Stimulated activated CD4-positive, alpha-beta T cell treated with anti-CD3 and anti-CD28 coated beads, Interleukin-4, amount 100 ng/mL, for 4 hours (primary cell): ENCODE results near the gene TRABD2B.

Experiments
- DNase-seq, 2 experiments: peaks; one replicate each; pipeline ENCODE4 v3.0.0-alpha.2; 2020

Gene TRABD2B

DNA sequence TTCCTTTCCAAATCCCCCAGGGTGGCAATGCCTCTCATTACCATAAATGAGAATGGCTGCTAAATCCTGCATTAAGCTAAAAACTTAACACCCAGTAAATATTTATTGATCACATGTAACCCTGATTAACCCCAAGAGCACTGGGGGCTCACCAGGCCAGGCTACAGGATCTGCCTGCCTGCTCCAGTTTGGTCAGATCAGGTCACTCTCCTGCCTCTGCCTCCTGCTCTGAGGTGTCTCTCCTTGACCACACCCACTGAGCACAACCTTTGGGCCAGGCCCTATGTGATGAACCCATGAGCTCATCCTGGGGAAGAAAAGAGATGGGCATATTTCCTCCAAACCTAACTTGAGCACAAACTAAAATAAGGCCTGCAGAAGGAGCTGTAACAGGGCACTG lies 93.5 kb downstream of the TRABD2B start:
- DNase-seq, result no peak

DNA sequence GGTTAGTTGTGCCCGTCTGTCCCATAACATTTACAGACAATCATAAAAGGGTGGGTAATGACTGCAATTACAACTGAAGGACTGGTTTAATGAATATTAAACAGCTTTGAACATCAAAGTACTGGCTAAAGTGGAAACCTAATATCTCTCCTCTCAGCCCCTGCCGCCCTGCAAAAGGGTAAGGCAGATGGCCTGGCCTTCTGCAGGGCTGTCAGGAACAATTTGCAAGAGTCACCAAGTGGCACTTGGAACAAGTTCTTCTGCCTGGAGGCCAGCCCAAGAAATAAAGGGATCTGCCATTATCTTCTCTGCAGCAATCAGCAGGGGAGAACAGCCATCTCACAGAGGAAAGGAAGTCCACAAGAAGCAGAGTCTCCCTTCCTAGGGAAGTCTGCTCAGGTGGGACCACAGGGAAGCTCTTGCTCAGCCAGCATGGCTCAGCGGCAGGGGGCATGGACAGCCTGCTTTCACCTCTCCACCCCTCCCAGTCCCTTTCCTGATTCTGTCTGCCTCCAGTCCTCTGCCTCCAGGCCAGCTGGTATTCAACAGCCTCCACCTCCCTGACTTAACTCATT lies 96.1 kb downstream of the TRABD2B start:
- DNase-seq, result no peak

DNA sequence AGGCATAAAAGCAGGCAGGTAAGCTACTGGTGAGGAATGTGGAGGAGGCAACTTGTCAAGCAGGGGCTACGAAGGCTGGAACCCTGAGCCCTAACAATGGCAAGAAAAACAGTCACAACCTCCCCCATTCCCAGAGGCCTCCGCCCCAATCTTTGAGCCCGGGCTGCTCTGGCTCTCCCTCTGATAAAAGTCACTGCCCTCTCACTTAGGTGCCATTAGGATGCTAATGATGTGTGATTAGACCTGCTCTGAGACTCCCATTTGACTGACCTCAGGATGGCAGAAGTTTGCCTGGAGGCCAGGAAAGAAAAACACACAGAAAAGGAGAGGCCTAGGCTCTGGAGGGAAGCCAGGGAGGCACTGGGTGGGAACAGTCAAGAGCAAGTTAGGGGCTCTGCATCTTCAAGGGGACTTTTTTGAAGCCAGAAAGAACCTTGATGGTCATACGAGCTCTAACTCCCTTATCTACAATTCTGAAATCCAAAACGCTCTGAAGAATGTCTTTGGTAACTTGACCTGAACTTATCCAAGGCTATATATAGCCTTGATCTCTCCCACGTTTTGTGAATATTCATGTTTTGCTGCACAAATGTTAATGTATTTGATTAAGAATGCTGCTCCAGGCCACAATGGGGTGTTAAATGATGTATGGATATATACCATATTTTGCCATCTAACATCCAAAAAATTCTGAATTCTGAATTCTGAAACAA lies 98.9 kb downstream of the TRABD2B start:
- DNase-seq, result no peak

DNA sequence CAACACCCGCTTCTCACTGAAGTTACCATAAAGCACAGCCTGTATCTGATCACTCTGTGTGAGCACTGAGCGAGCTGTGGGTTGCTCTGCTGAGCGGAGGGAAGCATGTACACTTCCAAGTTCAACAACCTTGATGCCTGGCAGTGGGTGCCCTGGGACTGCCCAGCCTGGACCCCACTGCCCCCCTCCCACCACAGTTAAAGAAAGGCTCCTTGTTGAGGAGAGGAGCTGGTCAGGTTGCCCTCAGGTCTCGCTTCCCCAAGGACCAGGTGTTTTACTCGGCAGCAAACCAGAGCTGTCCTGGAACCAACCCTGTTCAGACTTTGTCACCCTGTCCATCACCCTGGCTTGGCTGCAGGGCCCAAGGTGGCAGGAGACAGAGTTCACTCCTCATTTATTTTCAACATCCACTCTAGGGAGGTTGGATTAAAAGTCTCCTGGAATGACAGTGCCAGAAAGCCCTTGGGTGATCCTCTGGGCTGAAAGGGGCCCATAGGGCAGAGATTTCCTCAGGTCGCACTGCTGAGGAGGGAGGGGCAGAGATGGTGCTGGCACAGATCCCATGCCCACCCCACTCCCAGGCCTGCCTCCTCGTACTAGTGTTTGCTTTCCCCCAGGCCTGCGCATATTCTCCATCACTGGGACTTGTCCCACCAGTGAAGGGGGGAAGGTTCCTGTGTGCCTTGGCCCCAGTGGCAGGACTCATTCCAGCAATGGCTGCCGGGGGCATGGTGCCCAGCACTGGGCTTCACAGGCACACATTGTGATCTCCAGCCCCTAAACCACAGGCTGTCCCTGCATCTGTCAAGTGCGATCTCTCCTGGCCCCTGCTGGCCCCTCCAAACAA lies 101.7 kb downstream of the TRABD2B start:
- no peak for DNase-seq

DNA sequence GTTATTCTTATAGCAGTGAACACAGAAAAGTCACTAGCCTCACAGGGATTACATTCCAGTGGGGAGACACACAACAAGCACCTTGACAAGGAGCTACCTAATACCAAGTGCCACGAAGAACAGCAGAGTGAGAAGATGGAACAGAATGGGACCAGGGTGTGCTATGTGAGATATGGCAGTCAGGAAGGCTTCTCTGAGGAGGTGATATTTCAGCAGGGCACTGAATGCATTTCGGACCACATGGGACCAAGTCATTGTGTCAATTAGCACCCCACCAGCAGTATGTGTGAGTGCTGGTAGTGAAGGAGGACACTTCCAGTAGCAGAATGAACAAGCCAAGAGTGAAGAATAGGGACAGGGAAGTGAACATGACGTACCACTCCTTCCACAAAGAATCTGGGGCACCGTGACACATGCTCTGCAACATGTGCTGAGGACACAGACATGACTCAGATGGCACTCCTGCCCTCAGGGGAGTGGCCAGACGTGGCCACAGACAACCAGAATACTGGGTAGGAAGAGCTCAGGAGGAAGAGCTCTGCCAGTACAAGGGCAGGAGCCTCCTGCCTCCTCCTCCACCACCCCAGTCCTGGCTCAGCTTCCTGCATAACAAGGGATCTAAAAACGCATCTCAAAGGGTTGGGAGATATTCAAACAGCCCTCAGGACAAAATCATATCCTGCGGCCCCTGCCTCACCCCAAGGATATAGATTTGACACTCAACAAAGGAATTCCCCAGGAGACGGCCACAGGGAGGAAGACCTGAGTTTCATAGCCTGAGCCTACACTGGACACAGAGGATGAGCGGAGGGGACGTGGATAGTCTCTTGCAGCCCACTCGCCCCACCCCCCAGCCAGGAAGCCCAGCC lies 102.5 kb downstream of the TRABD2B start:
- DNase-seq, result no peak

DNA sequence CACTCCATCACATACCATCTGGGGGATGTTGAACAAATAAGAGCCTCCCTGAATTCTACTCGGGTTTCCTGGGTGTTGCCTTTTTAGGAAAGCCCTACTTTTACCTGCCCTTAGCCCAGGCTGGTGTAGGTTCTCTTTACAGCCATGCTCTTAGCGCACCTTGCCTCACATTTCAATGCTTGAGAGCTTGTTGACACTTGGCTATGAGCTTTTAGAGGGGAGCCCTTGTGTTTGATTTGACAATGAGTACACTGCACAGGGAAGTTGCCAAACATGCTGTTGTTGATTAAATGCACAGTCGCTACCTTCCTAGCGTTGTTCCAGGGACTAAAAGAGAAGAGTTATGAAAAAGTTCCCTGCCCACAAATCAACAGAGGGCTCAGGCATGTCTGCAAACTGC lies 103.8 kb downstream of the TRABD2B start:
- no peak for DNase-seq

DNA sequence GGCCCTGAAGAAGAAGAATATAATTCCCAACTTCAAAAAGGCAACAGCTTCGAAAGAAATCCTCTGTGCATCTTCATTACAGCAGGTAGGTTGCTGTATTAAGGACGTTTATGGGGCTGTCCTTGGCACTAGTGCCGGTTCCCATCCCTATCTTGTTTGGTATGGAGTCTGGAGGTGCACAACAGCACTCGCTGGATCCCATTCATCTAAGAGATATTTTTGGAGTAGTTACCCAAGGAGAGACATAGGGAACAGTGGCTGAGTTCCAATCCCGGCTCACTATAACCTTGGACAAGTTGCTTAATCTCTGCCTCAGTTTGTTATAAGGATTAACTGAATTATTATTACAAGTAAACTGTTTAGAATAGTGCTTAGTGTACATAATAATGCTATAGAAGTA lies 106.4 kb downstream of the TRABD2B start:
- DNase-seq, result no peak

DNA sequence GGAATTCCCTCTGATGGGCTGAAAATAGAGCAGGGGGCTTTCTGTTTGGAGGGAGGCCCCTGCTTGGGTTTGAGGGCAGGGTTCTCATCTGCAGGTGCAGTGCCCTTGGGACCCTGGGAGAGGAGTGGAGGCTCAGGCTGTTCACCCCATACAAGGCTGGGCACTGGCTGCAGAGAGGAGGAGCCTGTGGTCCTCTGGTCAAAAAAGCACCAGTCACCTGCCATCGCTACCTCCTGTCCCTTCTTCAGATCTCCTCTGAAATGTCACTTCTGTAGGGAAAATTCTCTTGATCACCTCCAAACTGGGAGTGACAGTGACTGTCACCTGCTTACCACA lies 108.9 kb downstream of the TRABD2B start:
- no peak for DNase-seq

DNA sequence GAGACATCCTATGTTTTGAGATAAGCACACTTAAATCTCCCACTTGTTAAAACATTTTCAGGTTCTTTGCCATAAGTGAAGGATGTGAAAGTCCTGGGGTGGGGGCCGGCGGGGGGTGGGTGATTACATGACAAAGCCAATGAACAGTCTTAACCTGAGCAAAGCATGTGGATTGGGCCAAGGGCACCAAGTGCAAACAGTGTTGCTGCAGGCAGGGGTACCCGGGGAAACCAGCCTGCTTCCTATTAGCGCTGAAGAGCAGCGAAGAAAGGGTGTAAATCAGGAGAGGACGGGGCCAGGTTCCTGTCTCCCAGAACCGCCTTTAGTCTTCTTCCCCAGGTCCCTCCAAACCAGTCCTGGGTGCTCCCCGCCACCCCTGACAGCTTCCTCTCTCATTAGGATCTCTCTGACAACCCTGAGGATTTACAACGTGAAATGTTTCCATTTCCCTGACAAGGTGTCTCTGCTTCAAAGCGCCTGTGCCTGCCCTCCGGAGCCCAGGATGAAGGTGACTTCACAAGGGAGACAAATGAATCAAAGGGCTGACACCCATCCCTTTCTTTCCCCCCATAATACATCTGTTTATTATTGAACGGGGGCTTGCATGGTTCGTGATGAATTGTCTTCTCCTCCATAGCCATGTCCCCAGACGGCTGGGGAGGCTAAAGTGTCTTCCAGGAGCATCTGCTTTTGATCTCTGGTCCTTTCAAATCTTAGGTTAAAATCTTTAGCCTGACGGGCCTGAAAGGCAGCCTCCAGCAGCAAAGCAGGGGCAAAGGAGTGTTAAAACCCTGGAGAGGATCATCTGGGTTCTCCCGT lies 109.5 kb downstream of the TRABD2B start:
- DNase-seq, result no peak

DNA sequence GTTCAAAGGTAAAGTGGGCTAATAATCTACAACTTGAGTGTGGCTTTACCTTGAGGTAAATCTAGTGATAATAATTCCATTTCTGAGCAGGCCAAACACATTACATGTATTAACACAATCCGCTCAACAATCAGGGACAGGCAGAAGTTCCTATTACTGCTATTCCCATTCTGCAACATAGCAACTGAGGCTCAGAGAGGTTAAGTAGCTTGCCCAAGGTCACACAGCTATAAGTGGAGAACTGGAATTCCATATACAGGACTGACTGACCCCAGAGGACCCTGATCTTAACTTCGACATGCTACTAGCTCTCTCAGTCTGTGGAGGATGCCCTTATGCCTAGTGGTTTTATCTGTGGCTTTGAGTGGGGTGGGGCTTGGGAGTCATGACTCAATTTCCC lies 110.1 kb downstream of the TRABD2B start:
- DNase-seq, result no peak

DNA sequence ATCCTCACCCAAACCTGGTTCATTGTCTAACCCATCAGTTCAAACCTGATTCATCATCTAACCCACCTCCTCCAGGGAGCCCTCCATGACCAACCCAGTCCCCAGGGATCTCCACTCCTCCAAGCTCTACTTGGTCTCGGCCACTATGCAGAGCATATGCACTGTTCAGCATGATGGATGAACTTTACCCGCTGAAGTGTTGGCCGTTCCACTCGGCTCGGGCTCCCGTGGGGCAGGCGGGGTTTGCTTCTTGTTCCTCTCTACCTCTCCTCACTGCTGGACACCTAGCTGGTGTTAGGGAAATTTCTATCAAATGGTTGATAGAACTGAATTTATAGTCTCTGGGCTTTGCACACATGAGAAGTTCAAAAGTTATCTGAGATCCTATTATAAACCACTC lies 111.0 kb downstream of the TRABD2B start:
- DNase-seq, result no peak

DNA sequence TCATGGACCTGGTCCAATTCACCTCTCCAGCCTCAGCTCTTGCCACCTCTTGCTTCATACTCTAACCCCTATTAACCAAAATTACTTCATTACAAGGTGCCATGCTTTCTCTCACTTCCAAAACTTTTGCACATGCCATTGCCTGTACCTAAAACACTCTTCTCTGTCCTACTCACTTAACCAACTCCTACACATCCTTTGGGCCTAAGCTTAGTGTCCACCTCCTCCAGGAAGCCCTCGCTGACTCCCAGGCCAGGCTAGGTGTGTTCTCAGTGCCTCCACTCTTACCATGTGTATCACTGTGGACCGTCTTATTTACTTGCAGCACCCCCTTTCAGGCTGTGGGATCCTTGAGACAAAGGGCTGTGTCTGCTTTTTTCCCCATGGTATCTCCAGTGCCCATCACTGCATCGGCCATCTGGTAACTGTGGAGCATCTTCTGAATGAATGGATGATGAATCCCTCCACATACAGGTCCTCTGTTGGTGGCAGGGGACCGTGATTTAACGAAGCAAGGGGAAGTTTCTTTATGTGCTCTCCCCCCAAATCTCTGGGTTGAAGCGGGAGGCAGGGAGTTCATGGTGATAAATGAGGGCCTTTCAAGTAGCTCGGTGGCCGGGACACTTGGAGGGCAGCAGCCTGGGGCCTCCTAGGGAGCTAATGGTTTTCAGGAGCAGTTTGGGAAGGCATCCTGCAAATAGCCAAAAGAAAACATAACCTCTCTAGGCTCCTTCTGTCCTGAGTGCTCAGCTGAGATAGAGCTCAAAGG lies 111.9 kb downstream of the TRABD2B start:
- no peak for DNase-seq

DNA sequence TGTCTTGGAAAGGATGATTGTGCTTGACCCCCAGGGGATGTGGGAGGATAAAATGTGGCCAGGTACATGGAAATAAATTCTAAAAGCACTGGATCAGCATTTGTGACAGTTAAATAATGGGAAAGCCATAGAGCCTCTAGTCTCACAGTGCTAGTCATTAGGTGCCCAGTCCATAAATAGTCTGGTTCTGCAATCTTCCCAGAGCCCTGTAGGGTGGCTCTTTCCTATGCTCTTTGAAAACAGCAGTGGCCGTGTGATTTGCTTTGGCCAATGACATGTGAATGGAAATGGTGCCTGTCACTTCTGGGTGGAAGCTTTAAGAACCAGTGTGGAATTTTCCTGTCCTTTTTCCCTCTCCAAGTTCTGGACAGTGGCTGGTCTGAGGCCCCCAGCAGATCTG lies 113.2 kb downstream of the TRABD2B start:
- no peak for DNase-seq

DNA sequence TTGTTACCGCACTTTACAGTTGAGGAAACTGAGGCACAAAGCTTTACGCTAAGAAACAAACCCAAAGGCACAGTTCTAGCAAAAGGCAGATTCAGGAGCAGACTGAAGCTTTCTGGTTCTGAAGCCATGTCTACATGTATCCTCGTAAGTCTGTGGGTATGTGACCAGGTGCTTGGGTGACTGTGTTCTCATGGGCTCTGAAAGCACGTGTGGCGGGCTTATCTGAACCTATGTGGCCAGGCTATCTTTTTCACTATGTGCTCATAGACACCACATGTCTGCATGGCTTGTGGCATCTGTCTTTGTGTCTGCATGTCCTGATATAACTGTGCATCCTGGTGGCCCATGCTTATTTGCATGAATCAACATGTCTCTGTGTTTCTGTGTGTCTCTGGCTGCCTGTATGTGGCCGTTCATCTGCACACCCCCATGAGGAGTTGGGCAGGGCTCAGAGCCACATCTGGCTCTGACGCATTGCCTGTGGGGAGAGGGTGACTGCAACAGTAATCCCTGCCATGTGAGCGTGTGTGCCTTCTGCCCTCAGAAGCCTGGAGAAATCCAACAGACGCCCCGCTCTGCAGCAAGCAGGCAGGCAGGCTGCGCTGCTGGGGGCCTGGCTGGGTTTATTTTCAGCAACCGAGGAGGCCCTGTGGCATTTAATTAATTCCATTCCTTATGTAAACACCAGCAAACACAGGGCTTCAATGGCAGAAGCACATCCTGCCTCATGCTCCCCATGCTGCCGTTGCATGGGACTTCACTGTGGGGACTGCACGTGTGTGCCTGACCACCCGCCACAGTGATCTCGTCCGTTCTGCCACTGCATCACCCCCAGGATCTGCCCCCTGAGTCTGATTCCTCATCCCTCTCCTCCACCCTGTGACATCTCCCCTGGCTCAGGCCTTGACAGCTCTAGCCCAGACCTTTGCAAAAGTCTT lies 115.4 kb downstream of the TRABD2B start:
- DNase-seq, result no peak

DNA sequence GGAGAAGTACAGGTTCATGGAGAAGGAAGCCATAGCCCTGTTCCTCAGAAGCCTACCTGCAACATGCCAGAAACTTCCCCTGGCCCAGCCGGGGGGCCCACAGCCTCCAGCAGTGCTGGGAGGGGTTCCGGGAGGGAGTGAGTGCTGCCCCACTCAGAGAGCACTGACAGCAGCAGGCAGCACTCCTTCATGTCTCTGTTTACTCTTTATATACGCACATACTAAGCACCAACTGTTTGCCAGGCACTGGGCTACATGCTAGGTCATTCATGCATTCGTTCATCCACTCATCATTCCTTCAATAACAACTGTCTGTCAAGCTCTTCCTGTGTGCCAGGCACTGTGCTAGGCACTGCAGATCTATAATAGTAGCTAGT lies 120.6 kb downstream of the TRABD2B start:
- DNase-seq, result no peak

DNA sequence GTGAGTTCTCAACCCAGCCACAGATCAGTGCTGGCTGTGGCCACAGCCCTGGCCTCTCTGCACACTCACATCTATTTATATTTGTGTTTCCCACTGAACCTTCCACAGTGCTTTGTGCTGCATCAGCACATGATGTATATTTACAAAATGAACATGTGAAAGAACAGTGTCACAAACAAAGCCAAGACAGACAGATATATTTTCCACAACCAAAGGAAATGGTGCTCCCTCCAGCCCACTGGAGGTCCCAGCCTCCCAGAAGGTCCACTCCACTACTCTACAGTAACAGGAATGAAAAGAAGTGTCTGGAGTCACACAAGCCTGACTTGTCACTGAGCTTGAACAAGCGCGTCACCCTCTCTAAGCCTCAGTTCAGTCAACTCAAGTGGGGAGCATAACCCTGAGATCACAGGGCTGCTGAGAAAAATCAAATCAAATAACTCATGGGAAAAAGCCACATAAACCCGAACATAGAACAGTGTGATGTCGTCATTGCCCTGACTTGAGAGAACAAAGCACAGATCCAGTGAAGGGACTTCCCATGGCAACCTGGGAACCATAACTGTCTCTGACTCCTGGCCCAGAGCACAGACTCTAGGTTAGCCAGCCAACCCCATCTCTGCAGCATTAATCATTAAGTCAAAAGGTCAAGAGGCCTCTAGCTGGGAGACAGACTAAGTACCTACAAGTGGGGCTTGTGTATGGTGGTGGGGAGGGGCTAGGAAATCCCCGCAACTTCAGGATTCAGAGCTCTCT lies 121.2 kb downstream of the TRABD2B start:
- DNase-seq, result no peak

DNA sequence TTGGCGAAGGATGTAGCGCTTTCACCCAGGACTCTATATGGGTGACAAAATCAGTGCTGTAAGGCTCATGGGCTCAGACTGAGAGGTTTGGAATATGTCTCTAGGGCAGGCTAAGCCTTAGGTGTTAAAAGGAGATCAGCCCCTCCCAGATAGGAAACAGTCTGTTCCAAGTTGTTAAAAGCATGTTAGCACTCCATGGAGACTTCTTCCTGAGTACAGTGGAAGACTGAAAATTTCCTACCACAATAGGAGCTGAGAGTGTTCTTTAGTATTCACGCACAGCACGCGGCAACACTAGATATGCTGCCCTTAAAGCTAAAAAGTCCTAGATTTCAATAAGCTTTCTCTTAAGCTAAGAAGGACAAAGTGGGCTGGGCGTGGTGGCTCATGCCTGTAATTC lies 122.1 kb downstream of the TRABD2B start:
- DNase-seq, result no peak

DNA sequence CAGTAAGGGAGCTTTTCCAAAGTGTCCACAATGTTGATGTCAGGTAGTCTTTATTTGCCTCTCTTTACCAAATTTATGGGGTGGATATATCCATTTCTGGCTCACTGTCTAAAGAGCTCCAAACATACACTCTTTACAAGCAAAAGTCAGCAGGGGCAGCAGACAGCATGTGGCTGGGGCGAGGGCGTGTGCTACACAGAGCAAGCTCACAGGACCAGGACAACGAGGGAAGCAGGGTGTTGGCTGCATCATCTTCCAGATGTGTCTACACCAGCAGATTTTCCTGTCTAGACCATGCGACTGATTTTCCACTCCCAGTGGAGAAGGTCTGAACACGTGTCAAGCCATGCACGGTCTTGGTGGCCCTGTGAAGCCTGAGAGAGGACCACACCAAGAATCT lies 123.8 kb downstream of the TRABD2B start:
- no peak for DNase-seq

DNA sequence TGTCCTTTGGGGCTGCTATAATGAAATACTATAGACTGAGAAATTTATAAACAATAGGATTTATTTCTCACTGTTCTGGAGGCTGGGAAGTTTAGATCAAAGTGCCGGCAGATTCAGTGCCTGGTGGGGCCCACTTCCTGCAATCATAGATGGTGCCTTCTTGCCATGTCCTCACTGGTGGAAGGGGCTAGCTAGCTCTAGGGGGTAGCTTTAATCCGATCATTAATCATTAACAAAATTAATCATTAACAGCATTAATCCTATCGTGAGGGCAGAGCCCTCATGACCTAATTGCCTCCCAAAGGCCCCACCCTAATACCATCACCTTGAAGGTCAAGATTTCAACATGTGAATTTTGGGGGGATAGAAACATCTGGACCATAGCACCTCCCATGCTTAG lies 124.3 kb downstream of the TRABD2B start:
- no peak for DNase-seq
